Stimulated activated naive B cell treated with anti-CD40 and anti-IgM and Interleukin-4, amounts not matched to agents 10 μg/mL and 1 μg/mL and 100 μg/mL, for 72 hours (primary cell): ENCODE measurements around the gene KDM6A.

Experiments
- ATAC-seq, 2 donors: fragments of 150-1000 bp; cut with Tn5 transposase; replicated peaks; 2 replicates each; pipeline ENCODE4 v1.10.0; 2021; ENCODE audit warnings: moderate library complexity in 1 of 2
- DNase-seq: peaks from one replicate; pipeline ENCODE4 v3.0.0; 2021
- H3K27ac Mint-ChIP-seq: one replicate; pipeline ENCODE4 v1.8.0; 2022; ENCODE audit warnings: mild to moderate bottlenecking, mixed read lengths
- H3K27me3 Mint-ChIP-seq, 2 donors: one replicate each; pipeline ENCODE4 v1.8.0; 2022; ENCODE audit warnings: mixed read lengths in 2 of 2
- H3K36me3 Mint-ChIP-seq, 2 donors: one replicate each; pipeline ENCODE4 v1.8.0; 2022; ENCODE audit warnings: mixed read lengths in 2 of 2, mild to moderate bottlenecking in 1 of 2
- H3K4me1 Mint-ChIP-seq, 2 donors: one replicate each; pipeline ENCODE4 v1.8.0; 2022; ENCODE audit warnings: mixed read lengths in 2 of 2, mild to moderate bottlenecking in 1 of 2
- H3K4me3 Mint-ChIP-seq, 2 donors: one replicate each; pipeline ENCODE4 v1.8.0; 2022; ENCODE audit warnings: mild to moderate bottlenecking in 2 of 2, mixed read lengths in 2 of 2, moderate library complexity in 1 of 2
- H3K9me3 Mint-ChIP-seq, 2 donors: one replicate each; pipeline ENCODE4 v1.8.0; 2022; ENCODE audit warnings: mixed read lengths in 2 of 2, mild to moderate bottlenecking in 1 of 2

The KDM6A gene

GRCh38 chrX:45157647-45158046, 284.7 kb downstream of the KDM6A start:
- no peaks in the 10 kb centered on the region for H3K4me1 Mint-ChIP-seq
- H3K9me3 Mint-ChIP-seq = peaks cover 9% of the 10 kb centered on the region in 2 donors
- ATAC-seq (no peak), DNase-seq (no peak)
- peaks cover 0 to 19% of the 10 kb centered on the region in 2 donors for H3K27me3 Mint-ChIP-seq
- H3K4me3 Mint-ChIP-seq = no peak overlapping the region
- H3K27ac Mint-ChIP-seq = no peak overlapping the region
- peaks cover 0 to 9% of the 10 kb centered on the region in 2 donors for H3K36me3 Mint-ChIP-seq
